NCI-H82 (cell line): Measurements from ENCODE around the gene GZMM.

Experiments used
- DNase-seq: peaks from one replicate; lab custom pipeline; 2025; lab: John Stamatoyannopoulos, UW

Gene GZMM

DNA sequence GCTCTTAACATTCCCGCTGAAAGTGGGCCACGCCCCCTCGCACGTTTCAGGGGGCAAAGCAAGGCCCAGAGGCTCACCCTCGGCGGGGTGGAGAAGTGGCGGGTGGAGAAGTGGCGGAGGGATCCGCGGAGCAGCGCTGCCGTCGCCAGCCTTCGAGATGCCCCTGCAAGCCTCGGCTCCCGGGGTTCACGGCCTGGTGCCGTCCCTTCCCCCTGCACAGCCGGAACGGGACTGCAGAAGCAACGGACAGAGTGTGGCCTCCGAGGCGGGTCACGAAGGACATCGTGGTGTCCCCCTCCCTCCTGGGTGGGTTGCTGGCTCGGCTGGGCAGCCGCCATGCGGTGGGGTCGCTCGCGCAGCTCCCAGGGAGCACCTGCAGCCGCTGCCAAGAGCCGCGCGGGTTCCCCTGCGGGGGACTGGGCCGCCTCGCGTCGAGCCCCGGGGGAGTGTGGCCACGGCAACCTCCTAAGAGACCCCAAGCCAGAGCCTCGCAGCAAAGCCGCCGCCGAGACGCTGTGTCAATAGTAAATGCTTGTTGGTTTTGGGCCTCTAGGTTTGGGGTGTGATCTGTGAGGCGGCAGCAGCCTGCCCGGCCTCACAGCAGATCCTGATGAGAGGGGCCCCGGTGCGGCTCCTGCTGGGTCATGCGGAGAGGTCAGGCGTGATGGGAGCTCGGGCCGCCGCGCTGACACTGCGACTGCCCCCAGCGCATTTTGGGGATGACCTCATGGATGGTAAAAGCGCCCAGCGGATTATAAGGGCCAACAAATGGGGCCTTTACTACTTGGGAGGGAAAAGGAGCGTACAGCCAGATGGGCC lies 31.1 kb upstream of the GZMM start:
- no peak for DNase-seq

DNA sequence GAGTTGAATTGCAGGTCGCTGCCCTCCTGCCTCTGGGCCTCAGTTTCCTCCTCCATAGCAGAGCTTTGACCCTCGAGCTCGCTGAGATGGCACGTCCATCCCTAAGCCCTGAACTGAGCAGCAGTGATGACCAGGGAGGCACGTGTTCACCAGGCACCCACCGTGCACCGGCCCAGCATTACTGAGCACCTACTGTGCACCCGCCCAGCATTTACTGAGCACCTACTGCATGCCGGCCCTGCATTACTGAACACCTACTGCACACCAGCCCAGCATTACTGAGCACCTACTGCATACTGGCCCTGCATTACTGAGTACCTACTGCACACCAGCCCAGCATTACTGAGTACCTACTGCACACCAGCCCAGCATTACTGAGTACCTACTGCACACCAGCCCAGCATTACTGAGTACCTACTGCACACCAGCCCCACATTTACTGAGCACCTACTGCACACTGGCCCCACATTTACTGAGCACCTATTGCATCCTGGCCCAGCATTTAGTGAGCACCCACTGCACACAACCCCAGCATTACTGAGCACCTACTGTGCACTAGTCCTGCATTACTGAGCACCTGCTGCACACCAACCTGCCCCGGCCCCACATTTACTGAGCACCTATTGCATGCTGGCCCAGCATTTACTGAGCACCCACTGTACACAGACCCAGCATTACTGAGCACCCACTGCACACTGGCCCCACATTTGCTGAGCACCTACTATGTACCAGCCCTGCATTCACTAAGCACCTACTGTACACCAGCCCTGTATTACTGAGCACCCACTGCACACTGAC lies 30.3 kb upstream of the GZMM start:
- DNase-seq = no peak

DNA sequence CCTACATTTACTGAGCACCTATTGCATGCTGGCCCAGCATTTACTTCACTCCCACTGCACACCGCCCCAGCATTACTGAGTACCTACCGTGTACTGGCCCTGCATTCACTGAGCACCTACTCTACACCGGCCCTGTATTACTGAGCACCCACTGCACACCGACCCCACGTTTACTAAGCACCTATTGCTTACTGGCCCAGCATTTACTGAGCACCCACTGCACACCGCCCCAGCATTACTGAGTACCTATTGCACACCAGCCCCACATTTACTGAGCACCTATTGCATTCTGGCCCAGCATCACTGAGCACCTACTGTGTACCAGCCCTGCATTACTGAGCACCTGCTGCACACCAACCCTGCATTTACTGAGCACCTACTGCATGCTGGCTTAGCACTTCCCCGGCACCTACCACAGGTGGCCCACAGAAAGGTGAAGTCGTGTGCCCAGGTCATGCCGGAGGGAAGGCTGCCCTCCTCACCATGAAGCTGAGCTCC lies 29.6 kb upstream of the GZMM start:
- no peak for DNase-seq

DNA sequence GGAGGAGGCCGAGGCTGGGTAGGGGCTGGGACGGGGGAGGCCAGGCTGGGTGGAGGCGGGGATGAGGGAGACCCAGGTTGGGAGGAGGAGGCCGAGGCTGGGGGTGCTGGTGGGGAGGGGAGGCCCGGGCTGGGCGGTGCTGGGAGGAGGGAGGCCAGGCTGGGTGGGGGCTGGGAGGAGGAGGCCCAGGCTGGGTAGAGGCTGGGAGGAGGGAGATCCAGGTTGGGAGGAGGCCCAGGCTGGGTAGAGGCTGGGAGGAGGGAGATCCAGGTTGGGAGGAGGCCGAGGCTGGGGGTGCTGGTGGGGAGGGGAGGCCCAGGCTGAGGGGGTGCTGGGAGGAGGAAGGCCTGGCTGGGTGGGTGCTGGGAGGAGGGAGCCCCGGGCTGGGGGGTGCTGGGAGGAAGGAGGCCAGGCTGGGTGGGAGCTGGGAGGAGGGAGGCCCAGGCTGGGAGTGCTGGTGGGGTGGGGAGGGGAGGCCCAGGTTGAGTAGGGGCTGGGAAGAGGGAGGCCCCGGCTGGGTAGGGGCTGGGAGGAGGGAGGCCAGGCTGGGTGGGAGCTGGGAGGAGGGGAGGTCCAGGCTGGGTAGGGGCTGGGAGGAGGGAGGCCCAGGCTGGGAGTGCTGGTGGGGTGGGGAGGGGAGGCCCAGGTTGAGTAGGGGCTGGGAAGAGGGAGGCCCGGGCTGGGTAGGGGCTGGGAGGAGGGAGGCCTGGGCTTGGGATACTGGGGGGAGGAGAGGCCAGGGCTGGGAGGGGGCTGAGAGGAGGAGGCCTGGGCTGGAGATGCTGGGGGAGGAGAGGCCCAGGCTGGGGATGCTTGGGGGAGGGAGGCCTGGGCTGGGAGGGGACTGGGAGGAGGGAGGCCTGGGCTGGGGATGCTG lies 25.9 kb upstream of the GZMM start:
- no peak for DNase-seq

DNA sequence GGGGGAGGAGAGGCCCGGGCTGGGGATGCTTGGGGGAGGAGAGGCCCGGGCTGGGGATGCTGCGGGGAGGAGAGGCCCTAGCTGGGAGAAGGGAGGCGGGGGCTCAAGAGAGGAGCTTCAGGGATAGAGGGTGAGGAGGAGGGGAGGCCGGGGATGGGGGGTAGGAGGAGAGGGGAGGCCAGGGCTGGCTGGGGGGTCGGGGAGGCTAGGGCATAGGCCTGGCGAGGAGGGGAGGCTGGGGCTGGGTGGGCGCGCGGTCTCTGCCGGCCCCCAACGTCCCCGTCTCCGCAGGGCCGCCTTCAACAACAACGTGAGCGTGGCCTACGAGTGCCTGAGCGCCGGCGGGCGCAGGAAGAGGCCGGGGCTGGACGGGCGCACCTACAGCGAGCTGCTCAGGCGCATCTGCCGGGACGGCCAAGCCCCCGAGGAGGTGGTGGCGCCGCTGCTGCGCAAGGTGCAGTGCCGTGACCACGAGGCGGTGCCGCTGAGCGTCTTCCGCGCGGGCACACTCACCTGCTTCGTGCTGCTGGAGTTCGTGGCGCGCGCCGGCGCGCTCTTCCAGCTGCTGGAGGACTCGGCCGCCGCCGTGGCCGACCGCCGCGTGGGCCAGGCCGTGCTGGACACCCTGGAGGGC lies 25.1 kb upstream of the GZMM start:
- DNase-seq = peak; percentile 46

DNA sequence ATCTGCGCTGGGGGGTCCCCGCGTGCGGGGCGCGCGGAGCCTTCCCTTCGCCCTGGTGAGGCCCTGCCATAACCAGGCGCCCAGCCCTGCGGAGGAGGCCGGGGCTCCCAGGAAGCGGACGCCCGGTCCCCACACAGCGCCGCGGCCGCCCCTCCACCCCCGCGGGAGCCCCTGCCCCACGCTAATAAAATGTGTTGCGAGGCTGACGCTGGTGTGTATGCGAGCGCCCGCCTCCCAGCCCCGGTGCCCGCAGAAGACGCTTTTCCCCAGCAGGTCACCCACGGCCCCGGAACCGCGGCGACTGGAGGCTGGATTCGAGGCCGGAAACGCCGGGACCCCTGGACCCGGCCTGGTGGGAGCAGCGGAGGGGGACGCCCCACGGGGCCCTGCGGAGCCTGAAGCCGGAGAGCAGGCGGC lies 24.4 kb upstream of the GZMM start:
- no peak for DNase-seq

DNA sequence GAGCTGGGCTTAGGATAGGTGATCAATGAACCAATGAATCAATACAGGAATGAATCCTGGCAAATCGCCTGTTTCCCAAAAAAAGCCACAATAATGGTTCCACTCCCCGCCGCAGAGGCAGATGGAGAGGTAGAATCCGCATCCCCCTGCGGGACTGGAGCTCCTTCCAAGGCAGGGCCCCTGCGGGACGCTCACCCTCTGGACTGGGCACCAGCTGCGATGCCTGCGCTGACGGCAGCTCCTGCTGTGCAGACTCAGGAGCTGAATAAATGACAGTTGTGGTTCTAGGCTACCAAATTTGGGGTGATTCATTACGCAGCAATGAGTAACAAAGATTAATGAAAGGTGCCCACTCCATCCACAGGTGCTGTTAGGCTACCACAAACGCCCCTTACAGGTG lies 21.1 kb upstream of the GZMM start:
- no peak for DNase-seq

DNA sequence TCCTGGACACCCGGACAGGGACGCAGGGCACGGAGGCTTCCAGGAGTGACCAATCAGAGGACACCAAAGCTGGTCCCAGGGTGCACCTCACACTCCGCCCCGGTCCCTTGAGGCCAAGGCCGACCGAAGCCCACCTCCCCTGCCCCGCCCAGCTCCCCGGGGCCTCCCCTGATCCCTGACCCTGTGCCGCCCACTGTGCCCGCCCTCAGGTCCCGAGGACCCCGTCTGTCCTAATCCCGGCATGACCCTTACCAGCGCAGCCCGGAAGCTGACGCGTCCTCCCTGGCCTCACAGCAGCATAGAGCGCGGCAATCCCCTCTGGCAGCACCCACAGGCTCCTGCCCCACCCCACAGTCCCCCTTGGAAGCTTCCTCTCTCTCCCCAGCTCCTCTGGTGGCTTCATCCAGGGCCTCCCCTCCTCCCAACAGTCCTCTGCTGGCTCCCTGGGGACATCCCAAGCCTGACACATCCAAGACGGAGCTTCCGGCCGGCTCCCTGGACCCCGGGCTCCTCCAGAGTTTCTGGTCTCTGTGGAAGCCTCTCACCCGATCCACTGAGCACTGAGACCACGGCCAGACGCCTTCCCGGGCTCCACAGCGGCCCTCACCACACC lies 19.7 kb upstream of the GZMM start:
- peak; percentile 43 for DNase-seq

DNA sequence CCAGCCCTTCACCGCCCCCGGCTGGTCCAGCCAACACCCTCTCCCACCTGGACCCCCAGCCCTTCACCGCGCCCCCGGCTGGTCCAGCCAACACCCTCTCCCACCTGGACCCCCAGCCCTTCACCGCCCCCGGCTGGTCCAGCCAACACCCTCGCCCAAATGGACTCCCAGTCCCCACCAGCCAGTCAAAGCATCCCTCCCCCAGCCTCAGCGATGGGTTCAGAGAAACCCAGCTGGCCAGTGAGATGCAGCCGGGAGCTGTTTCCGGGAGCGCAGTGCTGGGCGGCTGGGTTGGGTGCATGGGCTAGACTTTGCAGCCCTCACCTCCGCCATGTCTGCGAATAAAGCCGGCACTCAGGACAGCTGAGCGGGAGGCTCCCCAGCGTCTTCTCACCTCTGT lies 18.8 kb upstream of the GZMM start:
- no peak for DNase-seq

DNA sequence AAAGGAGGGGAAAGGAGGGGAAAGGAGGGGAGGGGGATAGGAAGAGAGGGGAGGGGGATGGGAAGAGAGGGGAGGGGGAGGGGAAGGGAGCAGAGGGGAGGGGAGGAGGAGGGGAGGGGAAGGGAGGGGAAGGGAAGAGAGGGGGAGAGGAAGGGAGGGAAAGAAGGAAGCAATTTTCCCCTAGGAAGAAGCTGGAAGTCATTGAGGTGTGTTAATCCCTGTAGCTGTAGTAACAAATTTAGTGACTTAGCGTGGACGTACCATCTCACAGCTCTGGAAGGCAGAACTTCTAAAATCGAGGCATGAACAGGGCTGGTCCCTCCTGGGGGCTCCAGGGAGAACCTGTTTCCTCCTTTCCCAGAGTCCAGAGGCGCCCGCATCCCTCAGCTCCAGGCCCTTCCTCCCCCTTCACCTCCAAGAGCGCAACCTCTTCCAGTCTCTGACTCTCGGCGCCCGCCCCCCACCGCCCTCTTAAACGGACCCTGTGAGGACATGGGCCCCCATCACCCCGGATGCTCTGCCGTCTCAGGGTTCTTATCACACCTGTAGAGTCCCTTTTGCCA lies 17.9 kb upstream of the GZMM start:
- no peak for DNase-seq

DNA sequence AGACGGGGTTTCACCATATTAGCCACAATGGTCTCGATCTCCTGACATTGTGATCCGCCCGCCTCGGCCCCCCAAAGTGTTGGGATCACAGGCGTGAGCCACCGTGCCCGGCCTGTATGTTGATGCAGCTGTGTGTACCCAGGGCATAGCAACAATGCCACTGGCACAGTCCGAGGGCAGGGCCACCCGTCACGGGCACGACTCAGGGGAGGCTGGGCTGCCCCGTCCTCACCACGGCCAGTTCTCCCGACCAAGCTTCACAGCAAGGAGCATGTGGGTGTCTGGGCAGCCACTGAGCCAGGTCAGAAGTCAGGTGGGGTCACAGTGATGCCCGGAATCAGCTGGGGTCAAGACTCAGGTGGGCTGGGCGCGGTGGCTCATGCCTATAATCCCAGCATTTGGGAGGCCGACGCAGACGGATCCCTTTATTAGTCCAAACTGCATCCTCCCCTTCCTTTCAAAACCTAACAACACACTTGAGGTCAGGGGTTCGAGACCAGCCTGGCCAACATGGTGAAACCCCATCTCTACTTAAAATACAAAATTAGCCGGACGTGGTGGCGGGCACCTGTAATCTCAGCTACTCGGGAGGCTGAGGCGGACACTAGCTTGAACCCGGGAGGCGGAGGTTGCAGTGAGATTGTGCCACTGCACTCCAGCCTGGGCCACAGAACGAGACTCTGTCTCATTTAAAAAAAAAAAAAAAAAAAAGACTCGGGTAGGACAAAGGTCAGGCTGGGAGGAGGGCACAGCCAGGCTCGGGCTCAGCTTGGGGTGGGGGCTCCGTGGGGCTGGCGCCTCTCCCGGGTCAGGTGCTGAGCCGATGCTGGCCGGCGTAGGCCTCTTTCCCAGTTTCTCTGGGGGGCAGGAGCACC lies 13.5 kb upstream of the GZMM start:
- no peak for DNase-seq

DNA sequence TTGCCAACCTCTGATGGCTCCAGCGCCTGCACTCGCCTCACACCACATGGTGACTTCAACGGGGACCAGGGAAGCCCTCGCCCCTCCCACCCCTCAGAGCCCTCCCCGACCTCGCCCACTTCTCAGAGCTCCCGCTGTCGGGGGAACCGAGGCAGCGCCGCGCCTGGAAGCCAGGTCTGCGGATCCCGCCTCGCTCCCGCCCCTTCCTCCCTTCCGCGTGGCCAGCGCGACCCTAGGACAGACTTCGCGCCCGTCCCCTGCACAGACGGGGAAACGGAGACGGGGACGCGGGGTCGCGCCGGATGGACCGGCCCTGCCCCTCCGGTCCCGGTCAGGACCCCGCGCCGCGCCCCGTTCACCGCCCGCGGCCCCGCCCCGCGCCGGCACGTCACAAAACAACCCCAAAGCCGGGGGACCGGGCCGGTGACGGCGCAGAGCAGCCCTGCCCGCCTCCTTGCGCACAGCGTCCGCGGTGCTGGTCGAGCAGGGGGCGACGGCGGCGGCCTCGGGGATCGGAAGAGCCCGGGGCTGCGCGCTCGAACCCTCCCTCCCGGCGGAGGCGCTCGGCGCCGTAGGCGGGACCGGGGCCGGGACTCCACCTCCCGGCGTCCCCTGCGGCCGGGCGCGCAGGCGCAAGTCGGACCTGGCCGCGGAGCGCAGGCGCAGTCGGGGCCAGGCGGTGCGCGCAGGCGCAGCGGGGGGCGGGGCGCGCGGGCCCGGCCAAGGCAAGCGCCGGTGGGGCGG lies 12.7 kb upstream of the GZMM start:
- peak; percentile 93 for DNase-seq

DNA sequence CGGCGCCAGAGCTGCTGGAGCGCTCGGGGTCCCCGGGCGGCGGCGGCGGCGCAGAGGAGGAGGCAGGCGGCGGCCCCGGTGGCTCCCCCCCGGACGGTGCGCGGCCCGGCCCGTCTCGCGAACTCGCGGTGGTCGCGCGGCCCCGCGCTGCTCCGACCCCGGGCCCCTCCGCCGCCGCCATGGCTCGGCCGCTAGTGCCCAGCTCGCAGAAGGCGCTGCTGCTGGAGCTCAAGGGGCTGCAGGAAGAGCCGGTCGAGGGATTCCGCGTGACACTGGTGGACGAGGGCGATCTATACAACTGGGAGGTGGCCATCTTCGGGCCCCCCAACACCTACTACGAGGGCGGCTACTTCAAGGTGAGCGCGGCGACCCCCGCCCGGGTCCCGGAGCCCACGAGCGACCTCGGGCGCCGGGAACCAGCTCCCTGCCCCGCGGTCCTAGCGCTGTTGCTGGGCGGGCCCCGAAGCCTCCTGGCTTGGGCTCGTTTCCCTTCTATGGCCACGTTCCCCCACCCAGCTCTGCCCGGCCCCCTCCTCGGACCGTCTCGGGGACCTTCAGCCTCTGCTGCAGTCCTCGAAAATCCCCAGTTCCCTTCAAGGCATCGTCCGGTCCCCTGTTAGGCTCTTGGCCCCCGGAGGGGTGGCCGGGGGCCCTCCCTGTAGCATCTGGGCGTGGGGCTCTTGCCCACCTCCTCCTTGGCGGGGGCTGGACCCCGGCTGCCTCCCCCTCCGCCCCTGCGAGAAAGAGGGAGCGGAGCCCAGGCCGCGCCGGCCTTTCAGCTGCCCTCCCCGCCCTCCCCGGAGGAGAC lies 11.9 kb upstream of the GZMM start, which contains the start of gene CDC34:
Gene CDC34, plus strand, starts transcription at position 8 of the 808 bp plus-strand sequence. Its CDS starts 172 bp downstream, at position 180.
- DNase-seq = no peak

DNA sequence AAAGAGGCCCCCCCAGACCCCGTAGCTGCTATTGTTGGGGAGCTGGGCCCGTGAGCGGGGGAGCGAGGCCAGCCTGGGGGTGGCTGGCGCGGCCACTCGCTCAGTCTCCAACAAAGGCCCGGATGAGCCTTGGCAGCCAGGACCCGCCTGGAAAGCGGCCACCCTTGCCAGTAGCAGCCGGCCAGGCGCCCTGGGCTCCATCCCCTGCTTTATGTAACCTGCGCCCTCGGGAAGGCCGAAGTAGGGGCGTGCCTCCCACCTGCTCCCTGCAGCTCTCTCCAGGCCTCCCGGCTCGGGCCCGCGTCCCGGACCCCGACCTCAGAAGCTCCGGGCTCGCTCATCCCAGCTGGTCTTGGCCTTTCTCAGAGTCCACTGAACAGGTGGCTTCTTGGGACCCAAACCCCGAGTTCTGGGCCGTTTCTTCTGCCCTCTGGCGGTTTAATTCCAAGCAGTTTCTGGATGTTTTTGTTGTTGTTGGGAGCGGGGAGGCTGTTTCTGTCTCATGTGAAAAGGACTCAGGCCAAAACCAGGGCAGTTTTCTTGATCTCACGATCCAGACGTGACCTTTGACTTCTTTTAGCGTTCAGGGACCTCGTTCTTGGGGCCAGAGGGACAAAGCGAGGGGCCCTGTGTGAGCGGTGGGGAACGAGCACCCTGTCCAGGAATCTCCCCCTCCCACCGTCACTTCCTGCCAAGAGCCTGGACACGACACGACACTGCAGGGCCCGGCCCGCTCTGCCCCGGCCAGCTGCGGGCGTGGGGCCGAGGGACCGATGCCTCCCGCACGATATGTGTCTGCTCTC lies 11.1 kb upstream of the GZMM start:
- DNase-seq = peak; percentile 54

DNA sequence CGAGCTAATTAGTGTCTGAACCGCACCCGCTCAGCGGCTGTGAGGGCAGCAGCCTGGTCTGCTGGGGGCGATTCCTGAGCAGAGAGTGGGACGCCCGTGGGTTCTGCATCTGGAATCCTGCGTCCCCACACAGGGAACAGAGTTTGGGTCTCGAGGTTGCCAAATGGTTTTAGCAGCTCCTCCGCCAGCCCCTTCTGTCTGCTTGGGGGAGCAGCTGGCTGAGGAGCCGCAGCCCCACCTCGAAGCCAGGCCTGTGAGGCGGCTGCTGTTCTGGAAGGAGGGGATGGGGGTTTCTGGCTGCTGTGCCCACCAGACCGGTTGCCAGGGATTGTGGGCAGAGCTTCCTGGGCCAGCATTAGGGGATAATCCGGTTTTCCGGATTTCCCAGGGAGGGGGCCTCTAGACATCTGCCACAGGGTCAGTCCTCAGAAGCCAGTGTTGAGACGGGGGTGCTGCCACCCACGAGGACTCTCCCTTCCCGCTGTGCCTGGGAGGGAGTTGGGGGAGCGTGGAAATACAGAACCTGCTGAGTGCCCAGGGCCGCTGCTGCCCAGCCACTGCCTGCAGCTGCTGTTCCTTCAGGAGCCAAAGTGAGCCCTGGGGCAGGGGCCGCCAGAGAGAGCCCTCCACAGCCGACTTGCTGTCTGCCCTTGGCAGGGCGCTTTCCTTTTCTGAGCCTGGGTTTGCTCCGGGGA lies 10.3 kb upstream of the GZMM start:
- DNase-seq = peak; percentile 80

DNA sequence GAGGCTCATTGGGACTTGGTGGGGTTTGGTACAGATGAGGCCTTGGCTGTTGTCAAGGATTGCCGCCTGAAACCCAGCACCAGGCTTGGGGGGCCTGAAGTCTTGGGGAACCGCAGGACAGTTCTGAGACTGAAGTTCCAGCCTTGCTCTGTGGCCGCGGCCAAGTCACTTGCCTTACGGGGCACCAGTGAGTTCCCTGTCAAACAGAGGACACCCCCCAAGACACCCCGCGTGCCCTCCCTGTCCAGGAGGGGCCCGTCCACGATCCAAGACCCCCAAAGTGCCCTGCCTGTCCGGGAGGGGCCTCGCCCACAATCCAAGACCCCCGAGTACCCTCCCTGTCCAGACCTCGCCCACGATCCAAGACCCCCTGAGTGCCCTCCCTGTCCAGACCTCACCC lies 9.8 kb upstream of the GZMM start:
- DNase-seq = no peak
